ENCODE data around the gene IFIH1.

The IFIH1 gene

GRCh38 chr2:162312853-162313252 is 5.6 kb downstream of the IFIH1 start:
- H3K9ac ChIP-seq (ENCODE audit: low read length in 2 of 2), result no peak overlapping the region
- H3K4me3 ChIP-seq (ENCODE audit: low read length in 2 of 2), result no peak overlapping the region
- H3K4me1 ChIP-seq (ENCODE audit: control insufficient read depth, insufficient read depth, low read length), result no peaks in the 10 kb centered on the region
- no peaks in the 10 kb centered on the region for H3K9me3 ChIP-seq (ENCODE audit: control insufficient read depth in 2 of 2, low read length in 2 of 2)
- no peak overlapping the region for H3K27ac ChIP-seq (ENCODE audit: low read length)
- no peaks in the 10 kb centered on the region for H3K27me3 ChIP-seq (ENCODE audit: control insufficient read depth in 1 of 2, insufficient read depth in 2 of 2, low read length in 2 of 2)
- H3K36me3 ChIP-seq (ENCODE audit: control insufficient read depth in 2 of 2, insufficient read depth in 2 of 2, low read length in 2 of 2), result no peaks in the 10 kb centered on the region

- no peaks in the 10 kb centered on the region for H3K9me3 ChIP-seq (ENCODE audit: control insufficient read depth in 2 of 2, low read length in 2 of 2)
- no peaks in the 10 kb centered on the region for H3K4me1 ChIP-seq (ENCODE audit: control insufficient read depth, insufficient read depth, low read length)
- H3K4me3 ChIP-seq (ENCODE audit: low read length in 2 of 2), result no peak overlapping the region
- H3K36me3 ChIP-seq (ENCODE audit: control insufficient read depth in 2 of 2, insufficient read depth in 2 of 2, low read length in 2 of 2), result no peaks in the 10 kb centered on the region
- no peak overlapping the region for H3K9ac ChIP-seq (ENCODE audit: low read length in 2 of 2)
- no peak overlapping the region for H3K27ac ChIP-seq (ENCODE audit: low read length)
- H3K27me3 ChIP-seq (ENCODE audit: control insufficient read depth in 1 of 2, insufficient read depth in 2 of 2, low read length in 2 of 2), result no peaks in the 10 kb centered on the region
Observed at GRCh38 chr2:162308747-162309503, 9.6 kb downstream of the IFIH1 start.

GRCh38 chr2:162305901-162306300 is 12.6 kb downstream of the IFIH1 start:
- Histone ChIP-seq H3K27ac (ENCODE audit: low read length) (no peak overlapping the region), H3K27me3 (ENCODE audit: control insufficient read depth in 1 of 2, insufficient read depth in 2 of 2, low read length in 2 of 2) (no peaks in the 10 kb centered on the region), H3K9ac (ENCODE audit: low read length in 2 of 2) (no peak overlapping the region), H3K4me1 (ENCODE audit: control insufficient read depth, insufficient read depth, low read length) (no peaks in the 10 kb centered on the region), H3K4me3 (ENCODE audit: low read length in 2 of 2) (no peak overlapping the region), H3K36me3 (ENCODE audit: control insufficient read depth in 2 of 2, insufficient read depth in 2 of 2, low read length in 2 of 2) (no peaks in the 10 kb centered on the region), H3K9me3 (ENCODE audit: control insufficient read depth in 2 of 2, low read length in 2 of 2) (no peaks in the 10 kb centered on the region)

- peaks cover 0 to 3% of the 10 kb centered on the region in 2 donors for H3K36me3 ChIP-seq (ENCODE audit: control insufficient read depth in 2 of 2, insufficient read depth in 2 of 2, low read length in 2 of 2)
- H3K9me3 ChIP-seq (ENCODE audit: control insufficient read depth in 2 of 2, low read length in 2 of 2), result no peaks in the 10 kb centered on the region
- no peak overlapping the region for H3K4me3 ChIP-seq (ENCODE audit: low read length in 2 of 2)
- no peaks in the 10 kb centered on the region for H3K27me3 ChIP-seq (ENCODE audit: control insufficient read depth in 1 of 2, insufficient read depth in 2 of 2, low read length in 2 of 2)
- no peak overlapping the region for H3K27ac ChIP-seq (ENCODE audit: low read length)
- no peaks in the 10 kb centered on the region for H3K4me1 ChIP-seq (ENCODE audit: control insufficient read depth, insufficient read depth, low read length)
- no peak overlapping the region for H3K9ac ChIP-seq (ENCODE audit: low read length in 2 of 2)
Observed at GRCh38 chr2:162301877-162302276, 16.6 kb downstream of the IFIH1 start.

- no peak overlapping the region for H3K9ac ChIP-seq (ENCODE audit: low read length in 2 of 2)
- H3K36me3 ChIP-seq (ENCODE audit: control insufficient read depth in 2 of 2, insufficient read depth in 2 of 2, low read length in 2 of 2), result peaks cover 0 to 3% of the 10 kb centered on the region in 2 donors
- no peaks in the 10 kb centered on the region for H3K27me3 ChIP-seq (ENCODE audit: control insufficient read depth in 1 of 2, insufficient read depth in 2 of 2, low read length in 2 of 2)
- no peaks in the 10 kb centered on the region for H3K9me3 ChIP-seq (ENCODE audit: control insufficient read depth in 2 of 2, low read length in 2 of 2)
- no peak overlapping the region for H3K4me3 ChIP-seq (ENCODE audit: low read length in 2 of 2)
- H3K4me1 ChIP-seq (ENCODE audit: control insufficient read depth, insufficient read depth, low read length), result no peaks in the 10 kb centered on the region
- no peak overlapping the region for H3K27ac ChIP-seq (ENCODE audit: low read length)
Observed at GRCh38 chr2:162301151-162301804, 17.2 kb downstream of the IFIH1 start.

GRCh38 chr2:162300266-162300665 is 18.2 kb downstream of the IFIH1 start:
- Histone ChIP-seq H3K9ac (ENCODE audit: low read length in 2 of 2) (no peak overlapping the region), H3K27ac (ENCODE audit: low read length) (no peak overlapping the region), H3K36me3 (ENCODE audit: control insufficient read depth in 2 of 2, insufficient read depth in 2 of 2, low read length in 2 of 2) (peaks cover 0 to 3% of the 10 kb centered on the region in 2 donors), H3K4me3 (ENCODE audit: low read length in 2 of 2) (no peak overlapping the region), H3K27me3 (ENCODE audit: control insufficient read depth in 1 of 2, insufficient read depth in 2 of 2, low read length in 2 of 2) (no peaks in the 10 kb centered on the region), H3K9me3 (ENCODE audit: control insufficient read depth in 2 of 2, low read length in 2 of 2) (no peaks in the 10 kb centered on the region), H3K4me1 (ENCODE audit: control insufficient read depth, insufficient read depth, low read length) (no peaks in the 10 kb centered on the region)

- H3K27ac ChIP-seq (ENCODE audit: low read length), result no peak overlapping the region
- H3K36me3 ChIP-seq (ENCODE audit: control insufficient read depth in 2 of 2, insufficient read depth in 2 of 2, low read length in 2 of 2), result peaks cover 0 to 3% of the 10 kb centered on the region in 2 donors
- H3K4me3 ChIP-seq (ENCODE audit: low read length in 2 of 2), result no peak overlapping the region
- no peaks in the 10 kb centered on the region for H3K4me1 ChIP-seq (ENCODE audit: control insufficient read depth, insufficient read depth, low read length)
- H3K9me3 ChIP-seq (ENCODE audit: control insufficient read depth in 2 of 2, low read length in 2 of 2), result no peaks in the 10 kb centered on the region
- H3K27me3 ChIP-seq (ENCODE audit: control insufficient read depth in 1 of 2, insufficient read depth in 2 of 2, low read length in 2 of 2), result no peaks in the 10 kb centered on the region
- no peak overlapping the region for H3K9ac ChIP-seq (ENCODE audit: low read length in 2 of 2)
Observed at GRCh38 chr2:162298669-162299335, 19.7 kb downstream of the IFIH1 start.

GRCh38 chr2:162297925-162298552 is 20.4 kb downstream of the IFIH1 start:
- Histone ChIP-seq H3K27me3 (ENCODE audit: control insufficient read depth in 1 of 2, insufficient read depth in 2 of 2, low read length in 2 of 2) (no peaks in the 10 kb centered on the region), H3K9ac (ENCODE audit: low read length in 2 of 2) (no peak overlapping the region), H3K9me3 (ENCODE audit: control insufficient read depth in 2 of 2, low read length in 2 of 2) (no peaks in the 10 kb centered on the region), H3K4me1 (ENCODE audit: control insufficient read depth, insufficient read depth, low read length) (no peaks in the 10 kb centered on the region), H3K36me3 (ENCODE audit: control insufficient read depth in 2 of 2, insufficient read depth in 2 of 2, low read length in 2 of 2) (peaks cover 0 to 3% of the 10 kb centered on the region in 2 donors), H3K4me3 (ENCODE audit: low read length in 2 of 2) (no peak overlapping the region), H3K27ac (ENCODE audit: low read length) (no peak overlapping the region)

GRCh38 chr2:162295009-162295408 is 23.5 kb downstream of the IFIH1 start:
- Histone ChIP-seq H3K9ac (ENCODE audit: low read length in 2 of 2) (no peak overlapping the region), H3K4me3 (ENCODE audit: low read length in 2 of 2) (no peak overlapping the region), H3K27ac (ENCODE audit: low read length) (no peak overlapping the region), H3K36me3 (ENCODE audit: control insufficient read depth in 2 of 2, insufficient read depth in 2 of 2, low read length in 2 of 2) (peaks cover 0 to 3% of the 10 kb centered on the region in 2 donors), H3K9me3 (ENCODE audit: control insufficient read depth in 2 of 2, low read length in 2 of 2) (no peaks in the 10 kb centered on the region), H3K4me1 (ENCODE audit: control insufficient read depth, insufficient read depth, low read length) (no peaks in the 10 kb centered on the region), H3K27me3 (ENCODE audit: control insufficient read depth in 1 of 2, insufficient read depth in 2 of 2, low read length in 2 of 2) (no peaks in the 10 kb centered on the region)

GRCh38 chr2:162293122-162293786 is 25.2 kb downstream of the IFIH1 start:
- Histone ChIP-seq H3K4me3 (ENCODE audit: low read length in 2 of 2) (no peak overlapping the region), H3K27me3 (ENCODE audit: control insufficient read depth in 1 of 2, insufficient read depth in 2 of 2, low read length in 2 of 2) (no peaks in the 10 kb centered on the region), H3K4me1 (ENCODE audit: control insufficient read depth, insufficient read depth, low read length) (no peaks in the 10 kb centered on the region), H3K36me3 (ENCODE audit: control insufficient read depth in 2 of 2, insufficient read depth in 2 of 2, low read length in 2 of 2) (no peaks in the 10 kb centered on the region), H3K9ac (ENCODE audit: low read length in 2 of 2) (no peak overlapping the region), H3K27ac (ENCODE audit: low read length) (no peak overlapping the region), H3K9me3 (ENCODE audit: control insufficient read depth in 2 of 2, low read length in 2 of 2) (no peaks in the 10 kb centered on the region)

Measured in stomach smooth muscle (tissue), 2 donors.